Kidney (tissue), 14 donors: ENCODE data around the gene IFNA2. TPM values are rescaled to one million over a fixed set of nuclear protein-coding genes. Genes with fewer than 3 reads are reported as not detected.

Source experiments
- DNase-seq, 5 donors: peaks; one replicate each; pipeline ENCODE4 v3.0.0-alpha.2; 2013 to 2020
- FAIRE-seq: peaks from 2 replicates; lab custom pipeline; 2012; peaks lifted over from hg19 to GRCh38; lab: Jason Lieb, UNC
- H3K27ac ChIP-seq, 2 donors: one replicate each; pipeline ENCODE4 v1.7.0; 2013; ENCODE audit warnings: low read depth in 2 of 2, low read length in 2 of 2, inconsistent platforms in 1 of 2
- H3K27me3 ChIP-seq: one replicate; pipeline ENCODE4 v1.7.1; 2013; ENCODE audit warnings: low read length, inconsistent platforms; ENCODE audit not compliant: control insufficient read depth, insufficient read depth
- H3K36me3 ChIP-seq, 3 donors: one replicate each; pipeline versions ENCODE4 v1.7.0 to v1.7.1; 2013; ENCODE audit warnings: low read length in 3 of 3, control low read depth in 1 of 3, inconsistent platforms in 1 of 3; ENCODE audit not compliant: insufficient read depth in 3 of 3, control insufficient read depth in 2 of 3
- H3K4me1 ChIP-seq, 3 donors: one replicate each; pipeline versions ENCODE4 v1.7.0 to v1.7.1; 2013; ENCODE audit warnings: low read length in 3 of 3, inconsistent platforms in 1 of 3, low read depth in 1 of 3; ENCODE audit not compliant: control insufficient read depth in 2 of 3, insufficient read depth in 2 of 3
- H3K4me3 ChIP-seq, 3 donors: one replicate each; pipeline versions ENCODE4 v1.7.0 to v1.8.1; 2013; ENCODE audit warnings: low read length in 3 of 3, control low read depth in 1 of 3, inconsistent platforms in 1 of 3
- H3K9ac ChIP-seq, 3 donors: one replicate each; pipeline versions ENCODE4 v1.7.0 to v1.7.1; 2013; ENCODE audit warnings: low read length in 3 of 3, control low read depth in 1 of 3, inconsistent platforms in 1 of 3
- H3K9me3 ChIP-seq, 3 donors: one replicate each; pipeline versions ENCODE4 v1.7.0 to v1.7.1; 2013; ENCODE audit warnings: low read length in 3 of 3, control low read depth in 1 of 3, inconsistent platforms in 1 of 3; ENCODE audit not compliant: control insufficient read depth in 2 of 3, insufficient read depth in 1 of 3
- intact Hi-C: fragments of 100-400 bp; cut with DNase I; formaldehyde crosslinking; loops from one replicate; pipeline ENCODE4 v1.11.1; 2022
- polyA plus RNA-seq: library from polyadenylated mRNA; stranded (reverse); fragments of 350-450 nt; fragmentation: Illumina TruSeq; extraction: RNeasy Lipid Tissue Mini Kit (QIAGEN cat#74804); gene quantifications from one replicate; pipeline ENCODE4 v1.2.3, GENCODE V29; 2014; ENCODE audit warnings: low read depth, low replicate concordance; ENCODE audit not compliant: insufficient read depth
- total RNA-seq: library from RNA; stranded (reverse); fragmentation: NEBNext Ultra II Directional; extraction: Animal tissue kit (Norgen Biotek cat#: 25700); gene quantifications from one replicate; pipeline ENCODE4 v1.2.1, GENCODE V29; 2021
- TF ChIP-seq, protein P1 (sequence below): IDR thresholded peaks from 3 replicates; pipeline ENCODE4 v1.5.1; 2012; ENCODE audit warnings: mild to moderate bottlenecking, moderate library complexity, borderline replicate concordance; ENCODE audit not compliant: insufficient read depth; ENCODE audit errors: extremely low read depth
- donor health status: control.
- donor health status: control.
- donor health status: control.
- donor health status: control.
- donor health status: control.
- donor health status: DM: yes; HTN: yes; CAD: no.
- donor health status: Normal renal cell carcinoma (clear cell type).

Gene IFNA2
- total and polyA plus RNA-seq, 2 donors from 2014 or later: not detected

- TF ChIP-seq, protein P1, sequence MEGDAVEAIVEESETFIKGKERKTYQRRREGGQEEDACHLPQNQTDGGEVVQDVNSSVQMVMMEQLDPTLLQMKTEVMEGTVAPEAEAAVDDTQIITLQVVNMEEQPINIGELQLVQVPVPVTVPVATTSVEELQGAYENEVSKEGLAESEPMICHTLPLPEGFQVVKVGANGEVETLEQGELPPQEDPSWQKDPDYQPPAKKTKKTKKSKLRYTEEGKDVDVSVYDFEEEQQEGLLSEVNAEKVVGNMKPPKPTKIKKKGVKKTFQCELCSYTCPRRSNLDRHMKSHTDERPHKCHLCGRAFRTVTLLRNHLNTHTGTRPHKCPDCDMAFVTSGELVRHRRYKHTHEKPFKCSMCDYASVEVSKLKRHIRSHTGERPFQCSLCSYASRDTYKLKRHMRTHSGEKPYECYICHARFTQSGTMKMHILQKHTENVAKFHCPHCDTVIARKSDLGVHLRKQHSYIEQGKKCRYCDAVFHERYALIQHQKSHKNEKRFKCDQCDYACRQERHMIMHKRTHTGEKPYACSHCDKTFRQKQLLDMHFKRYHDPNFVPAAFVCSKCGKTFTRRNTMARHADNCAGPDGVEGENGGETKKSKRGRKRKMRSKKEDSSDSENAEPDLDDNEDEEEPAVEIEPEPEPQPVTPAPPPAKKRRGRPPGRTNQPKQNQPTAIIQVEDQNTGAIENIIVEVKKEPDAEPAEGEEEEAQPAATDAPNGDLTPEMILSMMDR: no peak
- no peak overlapping the region for H3K27ac ChIP-seq
- H3K9ac ChIP-seq: no peak overlapping the region
- intact Hi-C loops: no loop called here
- FAIRE-seq (no peak), DNase-seq (no peak)
- no peaks in the 10 kb centered on the region for H3K4me1 ChIP-seq
- no peaks in the 10 kb centered on the region for H3K9me3 ChIP-seq
- no peaks in the 10 kb centered on the region for H3K27me3 ChIP-seq
- no peaks in the 10 kb centered on the region for H3K36me3 ChIP-seq
- no peak overlapping the region for H3K4me3 ChIP-seq
Measured at GRCh38 chr9:21348430-21348970, 36.7 kb downstream of the IFNA2 start.

- FAIRE-seq: no peak
- H3K9ac ChIP-seq: no peak overlapping the region
Measured at GRCh38 chr9:21340735-21341134, 44.5 kb downstream of the IFNA2 start.

DNA sequence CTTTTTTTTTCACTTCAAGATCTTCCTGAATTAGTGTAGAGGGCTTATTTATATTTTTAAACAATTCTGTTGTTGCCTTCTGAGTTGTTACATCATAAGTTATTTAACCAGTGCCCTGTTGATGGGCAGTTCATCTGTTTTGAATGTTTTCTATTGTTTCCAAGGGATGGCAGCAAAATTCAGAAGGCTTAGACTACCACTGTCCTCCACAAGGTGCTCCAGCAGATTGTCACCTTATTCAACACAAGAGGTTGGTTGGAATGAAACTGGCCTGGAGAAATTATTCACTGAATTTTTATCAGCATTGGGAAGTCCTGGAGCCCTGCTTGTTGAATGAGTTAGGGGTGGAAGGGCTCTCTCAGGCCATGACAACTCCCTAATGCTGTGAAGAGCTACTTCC, 48.7 kb downstream of the IFNA2 start:
- TF ChIP-seq, protein P1: no peak
- DNase-seq: no peak
- H3K9ac ChIP-seq: no peak overlapping the region
- H3K27me3 ChIP-seq: no peaks in the 10 kb centered on the region
- H3K9me3 ChIP-seq: no peaks in the 10 kb centered on the region
- H3K4me3 ChIP-seq: no peak overlapping the region
- peaks cover 5 to 16% (median 12%) of the 10 kb centered on the region in 3 donors for H3K4me1 ChIP-seq
- FAIRE-seq: no peak
- intact Hi-C loops: no loop called here
- H3K36me3 ChIP-seq: peaks cover 0 to 4% (median 0%) of the 10 kb centered on the region in 3 donors
- no peak overlapping the region for H3K27ac ChIP-seq

More at GRCh38 chr9:21340735-21341134, 44.5 kb downstream of the IFNA2 start:
- no peaks in the 10 kb centered on the region for H3K4me1 ChIP-seq
- H3K9me3 ChIP-seq: no peaks in the 10 kb centered on the region
- no peak overlapping the region for H3K4me3 ChIP-seq
- no peak overlapping the region for H3K27ac ChIP-seq
- intact Hi-C loops: no loop called here
- no peaks in the 10 kb centered on the region for H3K27me3 ChIP-seq
- TF ChIP-seq, protein P1: no peak
- no peaks in the 10 kb centered on the region for H3K36me3 ChIP-seq
- no peak for DNase-seq
